A549 (cell line): ENCODE measurements around the gene ERAP2.

ENCODE experiments used
- BHLHE40 ChIP-seq: IDR thresholded peaks from 2 replicates; pipeline ENCODE4 v1.6.1; 2012; ENCODE audit warnings: low read depth, low read length, inconsistent platforms
- CBX2 ChIP-seq: fragments of 200-600 bp; sonication (generic); IDR thresholded peaks from 2 replicates; pipeline ENCODE4 v1.6.1; 2016; ENCODE audit warnings: low read depth, mild to moderate bottlenecking, borderline replicate concordance
- ESRRA ChIP-seq: fragments of 150-350 bp; IDR thresholded peaks from 2 replicates; pipeline ENCODE4 v1.6.1; 2014; ENCODE audit warnings: mild to moderate bottlenecking, low read length, borderline replicate concordance
- GATA3 ChIP-seq: IDR thresholded peaks from 2 replicates; pipeline ENCODE4 v1.6.1; 2012; ENCODE audit warnings: borderline replicate concordance
- POLR2A ChIP-seq: IDR thresholded peaks from 2 replicates; pipeline ENCODE4 v1.6.1; 2012; ENCODE audit warnings: mild to moderate bottlenecking, low read length
- RARB ChIP-seq: fragments of 250-450 bp; sonication (Bioruptor Pico); IDR thresholded peaks from 2 replicates; pipeline ENCODE4 v1.8.0; 2021; ENCODE audit warnings: mild to moderate bottlenecking, moderate library complexity
- RFX5 ChIP-seq: fragments of 450-650 bp; IDR thresholded peaks from 2 replicates; pipeline ENCODE4 v1.7.1; 2014; ENCODE audit warnings: antibody characterized with exemption, mild to moderate bottlenecking, moderate library complexity
- TF ChIP-seq, protein P1 (sequence below): fragments of >200 bp; sonication (Bioruptor Twin); formaldehyde crosslinking; IDR thresholded peaks from 3 replicates; pipeline ENCODE4 v1.5.1; 2016
- TF ChIP-seq, protein P2 (sequence below): IDR thresholded peaks from 2 replicates; pipeline ENCODE4 v1.6.1; 2012

DNA sequence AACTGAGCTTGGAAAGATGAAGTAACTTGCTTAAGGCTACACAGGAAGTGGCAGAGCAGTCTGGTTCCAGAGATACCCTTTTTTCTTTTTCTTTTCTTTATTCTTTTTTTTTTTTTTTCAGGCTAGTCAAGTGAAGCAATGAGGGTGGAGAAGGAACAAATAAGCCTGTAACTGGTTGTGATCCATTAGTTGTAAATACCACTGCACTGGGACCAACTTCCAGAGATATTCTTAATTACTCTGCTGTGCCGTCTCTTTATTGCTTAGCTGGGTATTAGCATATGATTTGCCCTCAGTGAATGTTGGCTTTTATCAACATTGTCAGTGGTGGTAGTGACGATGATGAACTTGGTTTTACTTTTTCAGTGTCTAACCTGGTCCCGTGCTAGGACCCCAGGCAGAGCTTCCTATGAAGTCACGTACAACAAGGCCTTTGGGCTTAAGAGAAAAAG, 86.3 kb downstream of the ERAP2 start:
- no peak for TF ChIP-seq RFX5
- TF ChIP-seq POLR2A: no peak
- TF ChIP-seq, protein P1, sequence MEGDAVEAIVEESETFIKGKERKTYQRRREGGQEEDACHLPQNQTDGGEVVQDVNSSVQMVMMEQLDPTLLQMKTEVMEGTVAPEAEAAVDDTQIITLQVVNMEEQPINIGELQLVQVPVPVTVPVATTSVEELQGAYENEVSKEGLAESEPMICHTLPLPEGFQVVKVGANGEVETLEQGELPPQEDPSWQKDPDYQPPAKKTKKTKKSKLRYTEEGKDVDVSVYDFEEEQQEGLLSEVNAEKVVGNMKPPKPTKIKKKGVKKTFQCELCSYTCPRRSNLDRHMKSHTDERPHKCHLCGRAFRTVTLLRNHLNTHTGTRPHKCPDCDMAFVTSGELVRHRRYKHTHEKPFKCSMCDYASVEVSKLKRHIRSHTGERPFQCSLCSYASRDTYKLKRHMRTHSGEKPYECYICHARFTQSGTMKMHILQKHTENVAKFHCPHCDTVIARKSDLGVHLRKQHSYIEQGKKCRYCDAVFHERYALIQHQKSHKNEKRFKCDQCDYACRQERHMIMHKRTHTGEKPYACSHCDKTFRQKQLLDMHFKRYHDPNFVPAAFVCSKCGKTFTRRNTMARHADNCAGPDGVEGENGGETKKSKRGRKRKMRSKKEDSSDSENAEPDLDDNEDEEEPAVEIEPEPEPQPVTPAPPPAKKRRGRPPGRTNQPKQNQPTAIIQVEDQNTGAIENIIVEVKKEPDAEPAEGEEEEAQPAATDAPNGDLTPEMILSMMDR: no peak
- no peak for TF ChIP-seq BHLHE40
- no peak for TF ChIP-seq ESRRA
- no peak for TF ChIP-seq CBX2
- TF ChIP-seq, protein P2, sequence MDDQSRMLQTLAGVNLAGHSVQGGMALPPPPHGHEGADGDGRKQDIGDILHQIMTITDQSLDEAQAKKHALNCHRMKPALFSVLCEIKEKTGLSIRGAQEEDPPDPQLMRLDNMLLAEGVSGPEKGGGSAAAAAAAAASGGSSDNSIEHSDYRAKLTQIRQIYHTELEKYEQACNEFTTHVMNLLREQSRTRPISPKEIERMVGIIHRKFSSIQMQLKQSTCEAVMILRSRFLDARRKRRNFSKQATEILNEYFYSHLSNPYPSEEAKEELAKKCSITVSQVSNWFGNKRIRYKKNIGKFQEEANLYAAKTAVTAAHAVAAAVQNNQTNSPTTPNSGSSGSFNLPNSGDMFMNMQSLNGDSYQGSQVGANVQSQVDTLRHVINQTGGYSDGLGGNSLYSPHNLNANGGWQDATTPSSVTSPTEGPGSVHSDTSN: no peak
- no peak for TF ChIP-seq GATA3
- no peak for TF ChIP-seq RARB
